ENCODE measurements around the gene SYTL1.

Gene SYTL1

DNA sequence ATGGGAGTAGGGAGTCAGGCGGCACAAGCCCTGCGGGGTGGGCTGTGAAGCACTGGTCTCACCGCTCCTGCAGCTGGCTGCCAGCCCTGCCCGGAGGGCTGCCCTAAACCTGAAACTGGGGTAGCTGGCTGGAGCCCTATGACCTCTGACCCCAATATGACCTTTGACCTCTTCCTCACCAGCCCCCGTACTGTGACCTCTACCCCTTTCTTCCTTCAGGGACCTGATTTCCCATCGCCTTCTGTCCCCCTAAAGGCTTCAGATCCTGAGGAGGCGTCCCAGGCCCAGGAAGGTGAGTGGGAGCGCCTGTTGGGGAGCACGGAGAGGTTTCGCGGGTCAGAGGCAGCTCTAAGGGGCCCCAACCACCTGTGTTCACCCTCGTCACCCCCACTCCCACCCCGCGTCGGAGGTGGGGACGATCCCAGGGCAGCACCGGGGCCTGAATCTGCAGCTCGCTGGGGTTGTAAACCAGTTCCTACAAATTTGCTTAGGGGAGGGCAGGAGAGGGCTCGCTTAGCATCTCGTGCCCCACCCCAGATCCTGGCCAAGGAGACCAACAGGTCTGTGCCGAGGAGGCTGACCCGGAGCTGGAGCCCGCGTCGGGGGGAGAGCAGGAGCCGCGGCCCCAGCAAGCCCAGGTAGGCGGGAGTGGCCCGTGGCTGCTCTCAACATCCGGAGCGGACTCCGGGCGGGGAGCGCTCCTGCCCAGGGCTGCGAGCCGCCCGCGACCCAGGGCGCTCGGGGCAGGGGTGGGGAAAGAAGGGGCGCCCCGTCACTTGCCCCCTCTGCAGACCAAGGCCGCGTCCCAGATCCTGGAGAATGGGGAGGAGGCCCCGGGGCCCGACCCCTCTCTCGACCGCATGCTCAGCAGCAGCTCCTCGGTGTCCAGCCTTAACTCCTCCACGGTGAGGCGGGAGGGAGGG is 7.3 kb downstream of the SYTL1 start:
- DNase-seq: no peak

DNA sequence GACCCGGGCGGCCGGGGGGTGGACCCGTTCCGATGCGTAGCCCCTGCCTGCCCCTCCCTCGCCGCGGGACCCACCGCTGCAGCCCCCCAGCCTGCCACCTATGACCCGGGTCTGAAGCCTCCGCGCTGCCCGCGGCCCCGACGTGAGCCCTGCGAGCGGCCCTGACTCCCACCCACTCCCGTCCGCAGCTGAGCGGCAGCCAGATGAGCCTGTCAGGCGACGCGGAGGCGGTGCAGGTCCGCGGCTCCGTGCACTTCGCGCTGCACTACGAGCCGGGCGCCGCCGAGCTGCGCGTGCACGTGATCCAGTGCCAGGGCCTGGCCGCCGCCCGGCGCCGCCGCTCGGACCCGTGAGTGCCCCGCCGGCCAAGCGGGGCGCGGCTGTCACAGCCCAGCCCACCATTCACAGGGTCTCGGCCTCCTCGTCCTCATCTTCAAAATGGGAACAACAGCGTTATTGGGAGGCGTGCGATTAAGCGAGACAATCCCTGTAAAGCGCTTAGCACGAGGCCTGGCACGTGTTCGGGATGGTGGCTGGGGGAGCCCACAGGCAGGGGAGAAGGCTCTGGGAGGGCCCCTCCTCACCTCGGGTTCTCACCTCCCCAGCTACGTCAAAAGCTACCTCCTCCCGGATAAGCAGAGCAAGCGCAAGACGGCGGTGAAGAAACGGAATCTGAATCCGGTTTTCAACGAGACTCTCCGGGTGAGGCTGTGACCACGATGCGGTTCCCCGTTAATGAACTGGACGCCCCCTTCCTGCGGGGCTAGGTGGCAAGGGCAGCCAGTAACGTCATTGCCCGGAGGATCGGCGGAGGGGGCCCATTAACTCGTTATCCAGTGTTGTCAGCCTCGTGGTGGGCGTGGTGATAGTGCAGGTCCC is 8.2 kb downstream of the SYTL1 start:
- DNase-seq: no peak

DNA sequence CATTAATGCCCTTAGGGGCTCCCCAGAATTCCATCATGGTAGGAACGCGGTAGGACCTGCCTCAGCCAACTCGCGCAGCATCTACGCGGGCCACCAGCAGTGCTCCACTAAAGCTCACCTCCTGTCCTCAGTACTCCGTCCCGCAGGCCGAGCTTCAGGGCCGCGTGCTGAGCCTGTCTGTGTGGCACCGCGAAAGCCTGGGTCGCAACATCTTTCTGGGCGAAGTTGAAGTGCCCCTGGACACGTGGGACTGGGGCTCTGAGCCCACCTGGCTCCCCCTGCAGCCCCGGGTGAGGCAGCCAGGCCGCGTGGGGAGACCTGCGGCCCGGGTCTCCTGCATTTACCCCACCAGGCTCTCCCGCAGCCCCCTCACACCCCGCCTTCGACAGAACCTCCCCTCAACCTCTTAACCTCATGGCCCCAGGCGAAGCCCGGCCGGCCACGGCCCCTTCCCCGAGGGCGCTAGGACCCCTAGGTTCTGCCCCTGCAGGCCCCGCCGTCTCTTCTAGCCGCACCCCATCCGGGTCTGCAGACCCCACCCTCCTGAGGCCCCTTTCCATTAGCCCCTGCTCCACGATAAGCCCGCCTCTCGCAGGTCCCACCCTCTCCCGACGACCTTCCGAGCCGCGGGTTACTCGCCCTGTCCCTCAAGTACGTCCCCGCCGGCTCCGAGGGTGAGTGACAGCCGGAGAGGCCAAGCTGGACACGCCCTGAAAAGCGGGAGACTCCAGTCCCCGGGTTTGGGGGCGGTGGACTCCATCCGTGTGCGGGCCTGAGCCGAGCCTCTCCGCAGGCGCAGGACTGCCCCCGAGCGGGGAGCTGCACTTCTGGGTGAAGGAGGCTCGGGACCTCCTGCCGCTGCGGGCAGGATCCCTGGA is 9.1 kb downstream of the SYTL1 start:
- DNase-seq: no peak

DNA sequence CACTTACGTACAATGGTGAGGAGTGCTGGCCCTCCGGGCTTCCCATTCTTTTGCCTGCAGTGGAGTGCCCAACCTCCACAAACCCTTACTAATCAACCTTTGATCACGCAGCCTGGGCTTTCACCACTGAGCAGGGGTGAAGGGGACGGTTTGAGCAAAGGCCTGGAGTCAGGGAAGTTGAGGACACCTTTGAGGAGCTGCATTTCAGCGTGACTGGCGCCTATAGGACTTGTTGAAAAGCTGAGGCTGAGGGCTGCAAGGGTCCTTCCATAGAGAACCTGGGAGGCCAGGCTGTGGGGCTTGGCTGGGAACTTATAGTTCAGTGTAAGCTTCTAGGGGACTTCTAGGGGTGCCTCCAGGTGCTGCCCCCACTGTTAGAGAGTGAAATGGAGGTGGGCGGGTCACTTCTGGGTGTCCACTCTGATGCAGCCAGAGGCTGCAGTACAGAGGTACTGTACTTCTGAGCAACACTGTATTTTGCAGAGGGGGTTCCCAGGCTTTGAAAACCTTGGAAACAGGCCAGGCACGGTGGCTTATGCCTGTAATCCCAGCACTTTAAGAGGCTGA is 9.8 kb downstream of the SYTL1 start:
- DNase-seq: no peak

DNA sequence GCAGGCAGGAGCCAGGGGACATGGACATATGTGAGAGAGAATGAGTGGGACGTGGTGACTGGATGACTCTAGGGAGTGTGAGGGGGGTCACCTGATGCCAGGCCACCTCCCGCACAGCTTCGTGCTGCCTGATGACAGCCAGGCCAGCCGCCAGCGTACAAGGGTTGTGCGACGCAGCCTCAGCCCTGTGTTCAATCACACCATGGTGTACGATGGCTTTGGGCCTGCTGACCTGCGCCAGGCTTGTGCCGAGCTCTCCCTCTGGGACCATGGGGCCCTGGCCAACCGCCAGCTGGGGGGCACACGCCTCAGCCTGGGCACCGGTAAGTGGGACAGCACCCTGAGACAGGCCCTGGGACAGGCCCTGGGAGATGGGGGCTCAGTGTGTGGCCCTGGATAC is 11.3 kb downstream of the SYTL1 start:
- DNase-seq: no peak

DNA sequence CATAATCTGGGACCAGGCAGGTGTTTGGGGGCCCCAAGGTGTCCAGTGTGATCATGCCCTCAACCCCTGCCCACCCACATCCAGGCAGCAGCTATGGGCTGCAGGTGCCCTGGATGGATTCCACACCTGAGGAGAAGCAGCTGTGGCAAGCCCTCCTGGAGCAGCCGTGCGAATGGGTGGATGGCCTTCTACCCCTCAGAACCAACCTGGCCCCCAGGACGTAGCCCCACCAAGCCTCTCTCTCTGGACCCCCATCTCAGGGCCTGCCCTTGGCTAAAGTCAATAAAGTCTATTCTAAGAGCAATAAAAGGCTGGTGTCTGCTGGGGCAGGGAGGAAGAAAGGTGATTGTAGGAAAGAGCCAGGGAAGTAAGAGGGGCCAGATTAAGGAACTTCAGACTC is 11.8 kb downstream of the SYTL1 start:
- DNase-seq: no peak

DNA sequence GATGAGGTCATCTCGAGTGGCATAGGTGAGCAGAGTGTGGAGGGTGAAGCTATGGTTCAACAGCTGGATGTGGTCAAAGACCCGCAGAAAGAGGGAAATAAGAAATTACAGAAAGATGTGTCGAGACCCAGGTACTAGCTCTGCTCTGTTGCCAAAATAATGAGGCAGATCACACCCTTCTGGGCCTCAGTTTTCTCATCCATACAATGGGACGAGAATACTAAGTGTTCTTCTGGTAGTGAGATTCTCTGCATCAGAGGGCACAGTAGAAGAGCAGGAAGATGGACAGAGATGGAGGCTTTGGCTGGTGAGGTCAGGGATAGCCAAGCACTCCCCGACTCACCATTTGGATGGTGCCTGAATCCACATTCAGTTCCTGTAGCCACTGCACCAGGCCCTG is 13.9 kb downstream of the SYTL1 start:
- no peak for DNase-seq

DNA sequence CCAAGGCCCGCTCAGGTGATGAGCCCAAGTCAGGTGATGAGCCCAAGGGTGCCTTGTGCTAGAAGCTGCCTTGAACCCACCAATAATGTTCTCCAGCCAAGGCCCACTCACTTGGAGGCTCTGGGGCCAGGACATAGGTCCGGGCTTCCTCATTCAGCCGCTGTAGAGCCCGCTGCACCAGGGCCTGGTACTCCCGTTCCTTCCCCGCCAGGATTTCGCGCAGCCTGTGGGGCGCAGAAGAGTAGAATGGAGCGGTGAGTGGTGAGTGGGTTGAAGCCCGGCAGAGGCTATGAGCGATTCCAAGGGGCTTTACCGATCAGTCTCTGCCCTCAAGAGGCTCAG is 14.4 kb downstream of the SYTL1 start:
- DNase-seq: no peak

DNA sequence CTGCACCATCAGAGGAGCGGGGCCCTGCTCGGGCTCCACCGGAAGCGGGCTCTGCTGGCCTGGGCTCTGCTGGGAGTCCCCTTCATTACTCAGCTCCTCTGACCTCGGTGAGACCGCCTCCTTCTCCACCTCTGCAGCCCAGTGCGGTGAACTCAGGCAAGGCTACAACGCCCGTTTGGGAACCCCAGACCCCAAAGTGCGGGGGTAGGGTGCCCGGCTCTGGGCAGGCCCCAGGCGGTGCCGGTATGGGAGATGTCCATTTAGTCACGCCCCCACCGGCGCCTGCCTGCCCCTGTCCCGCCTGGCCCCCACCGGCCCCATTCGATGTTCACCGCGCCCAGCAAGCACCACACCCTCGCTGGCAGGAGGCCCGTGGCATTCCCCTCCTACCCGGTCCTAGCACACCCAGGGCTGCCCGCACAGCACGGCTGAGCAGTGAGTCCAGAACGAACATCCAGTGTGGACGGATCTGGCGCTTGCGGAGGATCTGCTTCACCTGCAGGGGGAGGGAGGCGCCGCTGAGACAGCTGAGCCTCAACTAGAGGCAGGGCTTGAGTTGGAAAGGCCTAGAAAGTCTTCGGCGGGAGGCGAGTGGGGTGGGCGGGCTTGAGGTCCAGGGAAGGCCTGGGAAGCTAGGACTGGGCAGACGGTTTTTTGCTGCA is 14.9 kb downstream of the SYTL1 start:
- no peak for DNase-seq

DNA sequence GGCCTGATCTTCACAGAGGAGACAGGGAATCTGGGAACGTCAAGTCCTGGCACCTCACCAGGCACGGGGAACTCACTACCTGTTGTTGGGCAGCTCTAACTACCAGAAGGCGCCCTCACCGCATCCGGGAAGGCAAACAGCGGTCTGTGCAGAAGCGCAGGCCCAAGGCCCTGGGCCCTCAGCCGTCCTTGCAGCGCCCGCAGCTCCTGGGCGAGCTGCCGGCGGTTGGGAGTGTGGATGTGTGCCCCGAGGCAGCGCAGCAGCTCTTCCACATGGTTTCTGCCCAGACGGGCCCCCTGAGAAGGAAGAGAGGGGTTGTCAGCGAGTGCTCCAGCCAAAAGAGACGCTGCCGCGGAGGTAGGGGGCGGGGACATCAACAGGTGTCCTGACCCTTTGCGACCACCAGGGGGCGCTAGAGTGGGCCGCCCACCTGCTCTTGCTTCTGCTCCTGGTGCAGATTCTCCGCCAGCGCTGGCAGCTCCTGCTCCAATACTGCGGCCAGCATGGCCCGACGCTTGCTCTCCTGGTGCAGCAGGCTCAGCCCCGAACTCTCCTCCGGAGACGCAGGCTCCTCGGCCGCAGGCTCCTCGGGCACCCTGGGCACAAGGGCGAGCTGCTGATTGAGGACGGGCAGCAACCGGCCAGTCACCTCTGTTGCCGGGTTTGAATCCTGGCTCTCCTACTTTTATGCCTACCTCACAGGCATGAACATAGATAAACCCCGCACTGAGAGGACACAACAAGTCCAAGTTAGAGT is 15.6 kb downstream of the SYTL1 start:
- DNase-seq: peak in 1 of 2 donors; percentile 31

DNA sequence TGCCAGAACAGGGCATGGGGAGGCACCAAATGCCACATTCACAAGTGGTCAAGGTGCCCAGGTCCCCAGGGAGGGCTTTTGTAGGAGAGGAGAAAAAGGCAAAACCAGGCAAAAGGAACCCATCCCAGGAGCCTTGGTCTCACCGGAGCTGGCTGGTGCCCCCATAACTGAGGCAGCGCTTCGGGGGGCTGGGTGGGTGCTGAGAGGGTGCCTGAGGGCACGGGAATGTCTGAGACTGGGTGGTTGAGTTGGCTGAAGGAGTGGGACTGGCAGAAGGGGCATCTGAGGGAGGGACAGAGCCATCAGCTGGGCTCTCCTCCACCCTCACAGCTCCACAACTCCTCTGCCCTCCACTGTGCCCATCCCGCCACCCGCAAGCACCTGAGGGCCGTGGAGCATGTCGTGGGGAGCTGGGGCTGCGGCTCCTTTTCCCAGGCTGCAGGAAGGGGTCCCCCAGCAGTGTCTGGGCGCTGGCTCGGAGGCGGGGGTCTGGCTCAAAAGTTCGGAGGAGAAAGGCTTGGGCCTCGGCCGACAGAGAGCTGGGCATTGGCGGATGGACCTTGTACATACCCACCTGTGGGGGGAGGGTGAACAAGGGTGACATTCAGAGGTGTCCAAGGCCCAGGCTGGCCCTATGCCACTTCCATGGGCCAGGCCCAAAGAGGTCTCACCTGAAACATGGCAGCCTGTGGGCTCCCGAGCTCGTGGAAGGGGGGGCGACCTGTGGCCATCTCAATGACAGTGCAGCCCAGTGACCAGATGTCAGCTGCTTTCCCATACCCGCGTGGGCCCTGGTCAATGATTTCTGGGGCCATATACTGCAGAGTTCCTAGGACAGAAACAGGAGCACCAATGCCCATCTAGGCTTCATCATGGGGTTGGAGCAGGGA is 16.5 kb downstream of the SYTL1 start:
- DNase-seq: no peak

DNA sequence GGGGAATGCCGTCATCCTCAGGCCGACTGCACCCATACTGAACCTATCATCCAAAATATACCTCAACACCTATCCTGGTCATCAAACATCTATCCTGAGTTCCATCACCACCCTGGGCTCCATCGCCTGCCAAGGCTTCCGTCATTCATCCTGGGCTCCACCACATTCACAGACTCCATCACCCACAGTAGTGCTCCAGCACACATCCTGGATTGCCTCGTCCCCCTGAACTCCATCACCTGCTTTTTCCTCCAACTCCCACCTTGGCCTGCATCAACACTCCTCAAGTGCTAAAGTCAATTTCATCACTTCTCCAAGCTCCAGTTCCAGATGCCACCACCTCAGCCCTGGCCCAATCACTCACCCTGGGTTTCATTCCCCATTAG is 17.1 kb downstream of the SYTL1 start:
- DNase-seq: no peak

DNA sequence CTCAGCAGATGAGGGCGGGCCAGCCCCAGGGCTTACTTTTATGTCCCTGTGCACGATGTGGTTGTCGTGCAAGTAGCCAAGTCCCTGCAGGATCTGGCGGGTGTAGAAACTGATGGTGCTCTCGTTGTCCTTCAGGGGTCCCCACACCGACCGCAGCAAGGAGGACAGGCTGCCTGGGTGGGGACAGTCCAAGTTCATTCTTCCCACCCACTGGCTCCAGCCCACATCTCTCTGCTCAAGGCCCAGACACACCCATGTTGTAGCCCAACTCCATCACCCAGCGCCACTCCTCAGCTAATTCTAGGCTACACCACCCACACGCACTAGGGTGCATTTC is 18.0 kb downstream of the SYTL1 start:
- no peak for DNase-seq

DNA sequence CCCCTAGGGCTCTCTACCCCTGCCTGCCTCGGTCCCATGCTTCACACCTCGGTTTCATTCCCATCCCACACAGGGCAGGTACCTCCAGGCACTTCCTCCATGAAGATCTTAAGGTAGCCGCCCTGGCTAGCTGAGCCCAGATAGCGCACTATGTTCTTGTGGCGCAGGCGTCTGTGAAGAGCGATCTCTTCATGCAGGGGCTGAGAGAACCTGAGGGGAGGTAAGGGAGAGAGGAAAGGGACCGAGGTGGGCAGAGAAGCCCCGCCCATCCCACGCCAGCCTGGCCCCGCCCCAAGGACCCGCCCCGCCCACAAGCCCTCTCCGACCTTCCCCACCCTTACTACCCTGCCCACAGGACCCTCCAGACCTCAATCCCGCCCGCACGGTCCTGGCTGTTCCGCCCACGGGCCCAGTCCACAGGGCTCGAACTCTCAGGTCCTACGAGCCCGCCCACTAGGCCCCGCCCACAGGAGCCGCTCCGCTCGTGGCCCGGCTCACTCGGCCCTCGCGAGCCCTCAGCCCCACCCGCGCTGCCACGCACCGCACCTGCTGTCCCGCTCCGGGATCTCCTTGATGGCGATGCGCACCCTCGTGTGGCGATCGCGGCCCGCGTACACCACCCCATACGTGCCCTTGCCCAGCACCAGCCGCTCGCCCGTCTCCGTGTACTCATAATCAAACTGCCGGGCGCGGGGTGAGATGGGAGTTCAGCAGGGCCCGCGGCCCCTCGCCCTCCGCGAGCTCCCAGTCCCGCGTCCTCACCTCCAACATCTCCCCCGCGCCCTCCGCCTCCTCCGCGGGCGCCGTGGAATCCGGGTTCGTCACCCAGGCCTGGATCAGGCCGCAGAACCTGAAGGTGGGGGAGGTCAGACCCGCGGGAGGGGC is 18.6 kb downstream of the SYTL1 start:
- DNase-seq: no peak

DNA sequence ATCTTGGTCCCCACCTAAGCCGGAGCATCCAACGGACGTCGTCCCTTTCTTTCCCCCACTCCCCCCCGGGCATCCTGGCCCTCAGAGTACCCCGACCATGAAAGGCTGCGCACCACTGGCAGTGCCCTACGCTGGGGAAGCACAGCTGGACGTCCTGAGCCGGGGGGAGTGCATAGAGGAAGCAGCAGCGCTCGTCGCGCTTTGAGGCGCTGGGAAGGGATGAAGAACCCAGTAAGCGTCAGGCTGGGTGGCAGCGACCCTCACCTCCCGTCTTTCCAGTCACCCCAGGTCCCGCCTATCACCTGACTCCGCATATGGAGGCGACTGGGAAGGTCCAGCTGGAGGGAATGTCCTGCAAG is 19.2 kb downstream of the SYTL1 start:
- DNase-seq: no peak

DNA sequence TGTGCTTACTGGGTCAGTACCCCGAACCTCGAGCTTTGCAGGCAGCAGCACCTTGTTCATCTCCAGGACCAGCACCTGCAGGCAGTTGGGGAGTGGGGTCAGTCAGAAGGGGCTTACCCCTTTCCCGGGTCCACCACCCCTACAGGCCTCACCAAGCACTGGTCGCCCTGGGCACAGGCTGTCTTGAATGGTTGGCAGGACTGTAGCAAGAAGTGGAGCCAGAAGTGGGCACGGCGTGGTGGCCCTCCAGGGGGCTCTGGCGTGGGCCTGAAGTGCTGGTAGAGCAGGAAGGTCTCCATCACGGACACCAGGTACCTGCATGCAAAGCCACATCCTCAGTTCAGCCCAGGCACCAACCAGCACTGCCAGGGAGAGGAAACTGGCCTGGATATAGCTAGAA is 19.7 kb downstream of the SYTL1 start:
- DNase-seq: no peak

DNA sequence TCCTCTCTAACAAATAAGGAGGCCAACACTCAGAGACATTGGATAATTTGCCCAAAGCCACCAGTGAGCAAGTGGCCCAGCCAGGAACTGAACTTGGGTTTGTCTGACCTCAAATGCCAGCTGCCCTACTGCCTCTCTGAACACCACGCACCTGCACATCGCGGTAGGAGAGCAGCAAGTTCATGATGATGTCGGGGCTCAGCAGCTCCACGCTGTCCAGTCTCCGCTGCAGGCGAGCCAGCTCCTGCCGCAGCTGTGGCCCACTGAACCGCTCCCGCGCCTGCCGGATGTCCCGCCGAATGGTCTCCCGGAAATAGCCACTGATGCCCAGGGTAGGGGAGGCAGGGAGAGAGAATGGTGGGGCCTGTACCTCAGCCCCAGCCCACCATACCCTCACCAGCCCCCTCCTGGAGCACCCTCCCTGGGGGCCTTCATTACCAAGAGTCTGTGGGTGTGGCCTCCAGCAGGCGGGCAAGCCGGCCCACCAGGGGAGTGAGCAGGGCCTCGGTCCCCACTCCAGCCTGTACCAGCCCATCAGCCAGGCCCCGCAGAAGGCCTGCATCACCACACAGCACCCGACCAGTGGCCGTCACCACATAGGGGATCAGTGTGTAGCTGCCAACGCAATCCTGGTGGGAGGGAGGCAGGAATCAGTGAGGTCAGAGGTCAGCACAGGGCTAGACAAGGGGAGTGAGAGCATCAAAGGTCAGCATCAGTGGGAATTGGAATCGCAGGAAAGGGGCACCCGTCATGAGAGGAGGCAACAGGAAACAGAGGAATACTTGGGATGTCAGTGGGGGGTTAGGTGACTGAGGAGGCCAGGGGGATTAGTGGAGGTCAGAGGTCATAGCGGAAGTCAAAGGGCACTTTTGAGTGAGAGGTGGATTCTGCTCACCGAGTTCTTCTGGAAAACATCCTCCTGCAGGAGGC is 22.2 kb downstream of the SYTL1 start:
- DNase-seq: no peak

DNA sequence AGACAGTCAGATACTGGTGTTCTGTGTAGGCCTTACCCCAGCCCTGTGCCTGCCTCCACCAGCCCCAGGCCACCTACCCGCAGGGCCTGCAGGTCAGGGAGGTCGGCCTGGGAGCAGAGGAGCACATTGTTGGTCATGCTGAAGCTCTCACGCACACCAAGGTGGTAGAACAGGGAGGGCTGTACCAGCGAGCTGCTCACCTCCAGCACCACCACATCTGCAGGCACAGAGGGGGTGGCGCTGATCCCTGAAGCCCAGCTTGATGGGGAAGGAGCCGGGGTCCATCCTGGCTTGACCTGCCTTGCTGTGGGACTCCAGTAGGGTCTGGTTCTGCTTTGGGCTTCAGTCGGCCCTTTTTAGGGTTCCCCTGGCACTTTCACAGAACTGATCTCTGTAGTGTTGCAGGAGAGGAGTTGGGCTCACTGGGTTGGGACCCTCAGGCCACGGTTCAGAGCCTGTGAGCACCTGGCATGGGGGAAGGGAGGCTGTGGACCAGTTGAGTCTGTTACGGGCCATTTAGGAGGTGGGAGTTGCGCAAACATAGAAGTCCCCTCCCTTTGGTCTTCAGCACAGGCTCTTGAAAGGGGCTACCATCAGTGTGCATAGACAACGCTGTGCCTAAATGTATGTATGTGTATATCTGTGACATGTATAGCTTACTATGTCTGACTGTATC is 23.0 kb downstream of the SYTL1 start:
- no peak for DNase-seq
